ENCODE results near the gene NAB1.
A peak's percentile ranks its signal among the peaks of the same experiment; 100 is the strongest.

NAB1 gene

GRCh38 chr2:190646780-190647522 is 1.9 kb upstream of the NAB1 start:
- Histone ChIP-seq H3K27ac (peak overlapping the region; percentile 25), H3K4me3 (ENCODE audit: low read depth, low read length) (no peak overlapping the region), H3K36me3 (replicated peaks) (no peaks in the 10 kb centered on the region), H3K27me3 (replicated peaks) (no peaks in the 10 kb centered on the region)
- in situ Hi-C loops (cut with HindIII; ENCODE audit: low pct_ligation_motif_present, low sequenced_read_pairs), result no loop called here
- no peak for DNase-seq
- no peak for TF ChIP-seq CTCF (IDR thresholded peaks at IDR 0.05; ENCODE audit: low read depth, low read length, missing control alignments)

- DNase-seq, result peak; percentile 79
- no peaks in the 10 kb centered on the region for H3K36me3 ChIP-seq (replicated peaks)
- in situ Hi-C loops (cut with HindIII; ENCODE audit: low pct_ligation_motif_present, low sequenced_read_pairs), result no loop called here
- TF ChIP-seq CTCF (IDR thresholded peaks at IDR 0.05; ENCODE audit: low read depth, low read length, missing control alignments), result no peak
- H3K27me3 ChIP-seq (replicated peaks), result no peaks in the 10 kb centered on the region
- peak overlapping the region; percentile 67 for H3K27ac ChIP-seq
- peak overlapping the region; percentile 66 for H3K4me3 ChIP-seq (ENCODE audit: low read depth, low read length)
These were observed 421 bp upstream of the NAB1 start for GRCh38 chr2:190648289-190649034.

GRCh38 chr2:190649798-190650390 is 1.0 kb downstream of the NAB1 start:
- Histone ChIP-seq H3K27me3 (replicated peaks) (no peaks in the 10 kb centered on the region), H3K36me3 (replicated peaks) (no peaks in the 10 kb centered on the region), H3K4me3 (ENCODE audit: low read depth, low read length) (peak overlapping the region; percentile 81), H3K27ac (peak overlapping the region; percentile 97)
- in situ Hi-C loops (cut with HindIII; ENCODE audit: low pct_ligation_motif_present, low sequenced_read_pairs), result no loop called here
- TF ChIP-seq CTCF (IDR thresholded peaks at IDR 0.05; ENCODE audit: low read depth, low read length, missing control alignments), result no peak
- DNase-seq, result no peak

GRCh38 chr2:190651413-190651812 is 2.5 kb downstream of the NAB1 start:
- Histone ChIP-seq H3K27me3 (replicated peaks) (no peaks in the 10 kb centered on the region), H3K27ac (no peak overlapping the region), H3K36me3 (replicated peaks) (no peaks in the 10 kb centered on the region), H3K4me3 (ENCODE audit: low read depth, low read length) (peak overlapping the region; percentile 81)
- no peak for TF ChIP-seq CTCF (IDR thresholded peaks at IDR 0.05; ENCODE audit: low read depth, low read length, missing control alignments)
- no peak for DNase-seq
- in situ Hi-C loops (cut with HindIII; ENCODE audit: low pct_ligation_motif_present, low sequenced_read_pairs), result no loop called here

- TF ChIP-seq CTCF (IDR thresholded peaks at IDR 0.05; ENCODE audit: low read depth, low read length, missing control alignments), result no peak
- no peaks in the 10 kb centered on the region for H3K27me3 ChIP-seq (replicated peaks)
- H3K4me3 ChIP-seq (ENCODE audit: low read depth, low read length), result no peak overlapping the region
- in situ Hi-C loops (cut with HindIII; ENCODE audit: low pct_ligation_motif_present, low sequenced_read_pairs), result no loop called here
- H3K36me3 ChIP-seq (replicated peaks), result no peaks in the 10 kb centered on the region
- H3K27ac ChIP-seq, result no peak overlapping the region
- no peak for DNase-seq
These were observed 4.3 kb downstream of the NAB1 start for GRCh38 chr2:190653231-190653630.

All from brain microvascular endothelial cell (primary cell).